ENCODE measurements around the gene KCNMB2. TPM values are rescaled to one million over a fixed set of nuclear protein-coding genes. Genes with fewer than 3 reads are reported as not detected.

Gene KCNMB2
- polyA plus RNA-seq, 2 of the 4 experiments (the other 2 are of a cell fraction) = not detected

DNA sequence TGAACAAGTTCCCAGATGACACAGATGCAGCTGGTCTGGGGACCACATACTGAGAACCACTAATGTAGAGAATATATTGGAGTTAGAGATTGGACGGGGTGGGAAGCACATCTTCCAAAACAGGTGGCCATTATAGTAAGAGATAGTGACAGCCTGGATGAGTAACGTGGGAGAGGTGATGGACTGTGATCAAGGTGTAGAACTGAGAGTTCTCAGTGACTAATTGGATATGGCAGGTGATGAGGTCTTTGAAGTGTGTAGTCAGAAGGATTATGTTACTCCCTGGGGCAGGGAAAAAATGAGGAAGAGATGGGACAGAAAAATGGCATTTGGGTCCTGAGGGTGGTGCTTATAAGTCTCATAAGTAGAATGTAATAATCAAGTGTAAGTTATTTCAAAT is 66.6 kb downstream of the KCNMB2 start:
- no peaks in the 10 kb centered on the region for H3K4me1 ChIP-seq
- ChIA-PET POLR2A (no interaction called here), CTCF (no interaction called here)
- TF ChIP-seq HDAC2 (IDR thresholded peaks at IDR 0.05) (no peak), ZSCAN20 (CRISPR knock-in tag; IDR thresholded peaks at IDR 0.05) (no peak), SMC3 (IDR thresholded peaks at IDR 0.05) (no peak), FOXS1 (CRISPR knock-in tag; IDR thresholded peaks at IDR 0.05) (no peak), CEBPB (IDR thresholded peaks at IDR 0.05) (no peak), ESRRA (IDR thresholded peaks at IDR 0.05; ENCODE audit: borderline replicate concordance, low read length) (no peak), CBX2 (IDR thresholded peaks at IDR 0.05; ENCODE audit: borderline replicate concordance, low read depth) (no peak), SREBF2 (IDR thresholded peaks at IDR 0.05) (no peak), POLR2AphosphoS2 (conservative IDR thresholded peaks at IDR 0.05; ENCODE audit: low read length) (no peak), FOSB (CRISPR knock-in tag; IDR thresholded peaks at IDR 0.05) (no peak), MAZ (IDR thresholded peaks at IDR 0.05; ENCODE audit: borderline replicate concordance, low read depth, low read length) (no peak), HOXB5 (CRISPR knock-in tag; IDR thresholded peaks at IDR 0.05) (no peak), JUNB (IDR thresholded peaks at IDR 0.05) (no peak)
- TF ChIP-seq, protein P1, sequence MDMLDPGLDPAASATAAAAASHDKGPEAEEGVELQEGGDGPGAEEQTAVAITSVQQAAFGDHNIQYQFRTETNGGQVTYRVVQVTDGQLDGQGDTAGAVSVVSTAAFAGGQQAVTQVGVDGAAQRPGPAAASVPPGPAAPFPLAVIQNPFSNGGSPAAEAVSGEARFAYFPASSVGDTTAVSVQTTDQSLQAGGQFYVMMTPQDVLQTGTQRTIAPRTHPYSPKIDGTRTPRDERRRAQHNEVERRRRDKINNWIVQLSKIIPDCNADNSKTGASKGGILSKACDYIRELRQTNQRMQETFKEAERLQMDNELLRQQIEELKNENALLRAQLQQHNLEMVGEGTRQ (IDR thresholded peaks at IDR 0.05) = no peak
- TF ChIP-seq, protein P2, sequence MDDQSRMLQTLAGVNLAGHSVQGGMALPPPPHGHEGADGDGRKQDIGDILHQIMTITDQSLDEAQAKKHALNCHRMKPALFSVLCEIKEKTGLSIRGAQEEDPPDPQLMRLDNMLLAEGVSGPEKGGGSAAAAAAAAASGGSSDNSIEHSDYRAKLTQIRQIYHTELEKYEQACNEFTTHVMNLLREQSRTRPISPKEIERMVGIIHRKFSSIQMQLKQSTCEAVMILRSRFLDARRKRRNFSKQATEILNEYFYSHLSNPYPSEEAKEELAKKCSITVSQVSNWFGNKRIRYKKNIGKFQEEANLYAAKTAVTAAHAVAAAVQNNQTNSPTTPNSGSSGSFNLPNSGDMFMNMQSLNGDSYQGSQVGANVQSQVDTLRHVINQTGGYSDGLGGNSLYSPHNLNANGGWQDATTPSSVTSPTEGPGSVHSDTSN (IDR thresholded peaks at IDR 0.05) = no peak
- TF ChIP-seq, protein P3, sequence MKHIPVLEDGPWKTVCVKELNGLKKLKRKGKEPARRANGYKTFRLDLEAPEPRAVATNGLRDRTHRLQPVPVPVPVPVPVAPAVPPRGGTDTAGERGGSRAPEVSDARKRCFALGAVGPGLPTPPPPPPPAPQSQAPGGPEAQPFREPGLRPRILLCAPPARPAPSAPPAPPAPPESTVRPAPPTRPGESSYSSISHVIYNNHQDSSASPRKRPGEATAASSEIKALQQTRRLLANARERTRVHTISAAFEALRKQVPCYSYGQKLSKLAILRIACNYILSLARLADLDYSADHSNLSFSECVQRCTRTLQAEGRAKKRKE (CRISPR knock-in tag; IDR thresholded peaks at IDR 0.05; ENCODE audit: low read depth) = no peak
- TF ChIP-seq, protein P4, sequence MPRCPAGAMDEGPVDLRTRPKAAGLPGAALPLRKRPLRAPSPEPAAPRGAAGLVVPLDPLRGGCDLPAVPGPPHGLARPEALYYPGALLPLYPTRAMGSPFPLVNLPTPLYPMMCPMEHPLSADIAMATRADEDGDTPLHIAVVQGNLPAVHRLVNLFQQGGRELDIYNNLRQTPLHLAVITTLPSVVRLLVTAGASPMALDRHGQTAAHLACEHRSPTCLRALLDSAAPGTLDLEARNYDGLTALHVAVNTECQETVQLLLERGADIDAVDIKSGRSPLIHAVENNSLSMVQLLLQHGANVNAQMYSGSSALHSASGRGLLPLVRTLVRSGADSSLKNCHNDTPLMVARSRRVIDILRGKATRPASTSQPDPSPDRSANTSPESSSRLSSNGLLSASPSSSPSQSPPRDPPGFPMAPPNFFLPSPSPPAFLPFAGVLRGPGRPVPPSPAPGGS (IDR thresholded peaks at IDR 0.05) = no peak
- no peak for ATAC-seq
- no peak for FAIRE-seq
- no peak overlapping the region for H3K27ac ChIP-seq
- WGBS (ENCODE audit: missing lambda C conversion rate) = 0% methylated on average over 1 of the region's 2 CpGs
- no peak overlapping the region for H3K4me2 ChIP-seq
- DNase-seq (ENCODE audit: low read depth in 1 of 2, low spot score in 1 of 2) = no peak
- H3K9me3 ChIP-seq = no peaks in the 10 kb centered on the region
- no peak overlapping the region for H3K4me3 ChIP-seq

DNA sequence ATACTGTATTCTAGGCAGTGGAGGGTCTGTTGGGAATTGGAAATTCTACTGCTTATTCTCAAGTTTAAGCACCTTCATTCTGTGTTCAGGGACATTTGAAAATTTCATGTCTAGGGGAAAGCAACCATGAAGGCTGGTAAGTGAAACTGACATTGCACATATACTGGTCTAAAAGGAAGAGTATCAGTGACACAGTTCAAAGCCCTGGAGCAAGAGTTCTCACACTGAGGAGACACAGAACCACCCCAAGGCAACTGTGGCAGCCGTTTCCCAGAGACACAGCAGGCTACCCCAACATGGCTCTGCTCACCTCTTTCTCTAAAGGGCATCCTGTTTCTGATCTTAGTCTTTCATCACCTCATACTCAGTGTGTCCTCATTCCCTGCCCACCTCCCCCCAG is 67.5 kb downstream of the KCNMB2 start:
- ChIA-PET POLR2A (no interaction called here), CTCF (no interaction called here)
- TF ChIP-seq SMC3 (IDR thresholded peaks at IDR 0.05) = no peak
- TF ChIP-seq EP300 (IDR thresholded peaks at IDR 0.05) = no peak
- TF ChIP-seq, protein P5, sequence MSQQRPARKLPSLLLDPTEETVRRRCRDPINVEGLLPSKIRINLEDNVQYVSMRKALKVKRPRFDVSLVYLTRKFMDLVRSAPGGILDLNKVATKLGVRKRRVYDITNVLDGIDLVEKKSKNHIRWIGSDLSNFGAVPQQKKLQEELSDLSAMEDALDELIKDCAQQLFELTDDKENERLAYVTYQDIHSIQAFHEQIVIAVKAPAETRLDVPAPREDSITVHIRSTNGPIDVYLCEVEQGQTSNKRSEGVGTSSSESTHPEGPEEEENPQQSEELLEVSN (IDR thresholded peaks at IDR 0.05; ENCODE audit: borderline replicate concordance, low read depth) = no peak
- TF ChIP-seq RNF2 (IDR thresholded peaks at IDR 0.05; ENCODE audit: borderline replicate concordance, low read depth) = no peak
- no peak for TF ChIP-seq MAZ (IDR thresholded peaks at IDR 0.05; ENCODE audit: borderline replicate concordance, low read depth, low read length)
- TF ChIP-seq BHLHE40 (IDR thresholded peaks at IDR 0.05; ENCODE audit: low read depth, low read length) = no peak
- TF ChIP-seq CHD4 (IDR thresholded peaks at IDR 0.05; ENCODE audit: borderline replicate concordance) = no peak
- no peak for TF ChIP-seq JUNB (IDR thresholded peaks at IDR 0.05)
- TF ChIP-seq MAFK (IDR thresholded peaks at IDR 0.05; ENCODE audit: partially characterized antibody) = no peak
- no peak for TF ChIP-seq HOXB13 (CRISPR knock-in tag; IDR thresholded peaks at IDR 0.05; ENCODE audit: low read depth)
- no peak for TF ChIP-seq NPAS2 (CRISPR knock-in tag; IDR thresholded peaks at IDR 0.05; ENCODE audit: borderline replicate concordance)
- no peak for TF ChIP-seq RCOR1 (IDR thresholded peaks at IDR 0.05; ENCODE audit: low read depth, low read length)
- TF ChIP-seq TFCP2L1 (CRISPR knock-in tag; IDR thresholded peaks at IDR 0.05) = no peak
- TF ChIP-seq HDAC2 (IDR thresholded peaks at IDR 0.05) = no peak
- TF ChIP-seq PHF8 (IDR thresholded peaks at IDR 0.05; ENCODE audit: borderline replicate concordance, low read depth) = no peak
- no peak for TF ChIP-seq ZSCAN20 (CRISPR knock-in tag; IDR thresholded peaks at IDR 0.05)
- TF ChIP-seq, protein P6, sequence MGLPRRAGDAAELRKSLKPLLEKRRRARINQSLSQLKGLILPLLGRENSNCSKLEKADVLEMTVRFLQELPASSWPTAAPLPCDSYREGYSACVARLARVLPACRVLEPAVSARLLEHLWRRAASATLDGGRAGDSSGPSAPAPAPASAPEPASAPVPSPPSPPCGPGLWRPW (IDR thresholded peaks at IDR 0.05) = no peak
- Histone ChIP-seq H3K9me3 (no peaks in the 10 kb centered on the region), H3K4me1 (no peaks in the 10 kb centered on the region), H3K4me3 (no peak overlapping the region), H3K4me2 (no peak overlapping the region), H3K27ac (no peak overlapping the region)
- WGBS (ENCODE audit: missing lambda C conversion rate) = 0% methylated on average over 1 of the region's 1 CpG
- ATAC-seq (no peak), DNase-seq (ENCODE audit: low read depth in 1 of 2, low spot score in 1 of 2) (no peak), FAIRE-seq (no peak)

Measured in A549 (cell line).